ENCODE measurements around the gene CCDC124. TPM values are rescaled to one million over a fixed set of nuclear protein-coding genes. Genes with fewer than 3 reads are reported as not detected.

CCDC124 gene
- polyA plus RNA-seq, 3 donors: 29.7 to 66.3 (median 29.7) TPM

DNA sequence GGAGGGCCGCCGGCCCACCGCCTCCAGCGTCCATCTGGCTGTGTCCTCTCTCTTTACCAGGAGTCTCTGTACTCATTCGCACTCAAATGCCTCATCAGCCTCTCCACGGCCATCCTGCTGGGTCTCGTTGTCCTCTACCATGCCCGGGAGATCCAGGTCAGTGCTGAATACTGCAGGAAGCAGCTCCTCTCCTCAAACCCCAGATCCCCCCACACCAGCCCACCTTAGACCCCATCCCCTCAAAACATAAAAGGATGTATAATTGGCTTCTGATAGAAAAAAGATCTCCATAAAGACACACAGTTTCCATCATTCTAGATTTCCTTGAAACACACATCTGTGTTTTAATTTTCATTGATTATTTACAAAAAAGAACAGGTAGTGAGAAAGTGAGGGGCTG lies 42.2 kb downstream of the CCDC124 start:
- Mint-ChIP-seq H3K4me3 (no peak overlapping the region), H3K9me3 (peaks cover 0 to 1% (median 0%) of the 10 kb centered on the region in 7 donors), H3K27ac (no peak overlapping the region), H3K36me3 (no peaks in the 10 kb centered on the region), H3K4me1 (peaks cover 5% of the 10 kb centered on the region), H3K27me3 (ENCODE audit: low read depth in 3 of 3) (peaks cover 4 to 17% (median 6%) of the 10 kb centered on the region in 3 donors)
- H3K4me2 ChIP-seq (replicated peaks; ENCODE audit: extremely low read depth, low read length, poor library complexity, severe bottlenecking): no peak overlapping the region
- intact Hi-C loops (cut with micrococcal nuclease): no loop called here
- no peaks in the 10 kb centered on the region for H4K20me1 ChIP-seq (ENCODE audit: insufficient read depth, low read length)
- no peaks in the 10 kb centered on the region for H3K36me3 ChIP-seq (replicated peaks in 1 of 2; ENCODE audit: control insufficient read depth in 1 of 2, insufficient read depth in 2 of 2, low read length in 2 of 2)
- H3K27me3 ChIP-seq (ENCODE audit: control insufficient read depth in 2 of 2, insufficient read depth in 2 of 2, low read length in 2 of 2): no peaks in the 10 kb centered on the region
- H2AFZ ChIP-seq (ENCODE audit: insufficient read depth, low read depth, low read length, poor library complexity, severe bottlenecking): no peak overlapping the region
- TF ChIP-seq, protein P1, sequence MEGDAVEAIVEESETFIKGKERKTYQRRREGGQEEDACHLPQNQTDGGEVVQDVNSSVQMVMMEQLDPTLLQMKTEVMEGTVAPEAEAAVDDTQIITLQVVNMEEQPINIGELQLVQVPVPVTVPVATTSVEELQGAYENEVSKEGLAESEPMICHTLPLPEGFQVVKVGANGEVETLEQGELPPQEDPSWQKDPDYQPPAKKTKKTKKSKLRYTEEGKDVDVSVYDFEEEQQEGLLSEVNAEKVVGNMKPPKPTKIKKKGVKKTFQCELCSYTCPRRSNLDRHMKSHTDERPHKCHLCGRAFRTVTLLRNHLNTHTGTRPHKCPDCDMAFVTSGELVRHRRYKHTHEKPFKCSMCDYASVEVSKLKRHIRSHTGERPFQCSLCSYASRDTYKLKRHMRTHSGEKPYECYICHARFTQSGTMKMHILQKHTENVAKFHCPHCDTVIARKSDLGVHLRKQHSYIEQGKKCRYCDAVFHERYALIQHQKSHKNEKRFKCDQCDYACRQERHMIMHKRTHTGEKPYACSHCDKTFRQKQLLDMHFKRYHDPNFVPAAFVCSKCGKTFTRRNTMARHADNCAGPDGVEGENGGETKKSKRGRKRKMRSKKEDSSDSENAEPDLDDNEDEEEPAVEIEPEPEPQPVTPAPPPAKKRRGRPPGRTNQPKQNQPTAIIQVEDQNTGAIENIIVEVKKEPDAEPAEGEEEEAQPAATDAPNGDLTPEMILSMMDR (IDR thresholded peaks at IDR 0.05): no peak
- H3K79me2 ChIP-seq (ENCODE audit: insufficient read depth, low read length): no peaks in the 10 kb centered on the region
- no peak overlapping the region for H3K27ac ChIP-seq (ENCODE audit: low read depth in 1 of 2, low read length in 2 of 2)
- H3K4me3 ChIP-seq (replicated peaks in 1 of 3; ENCODE audit: low read depth in 2 of 3, low read length in 3 of 3): no peak overlapping the region
- no peak overlapping the region for H3K9ac ChIP-seq (ENCODE audit: insufficient read depth, low read length, poor library complexity, severe bottlenecking)
- no peak for DNase-seq
- WGBS (ENCODE audit: insufficient coverage): 98% methylated on average over 8 of the region's 8 CpGs
- no peaks in the 10 kb centered on the region for H3K9me3 ChIP-seq (replicated peaks in 1 of 2; ENCODE audit: control insufficient read depth in 1 of 2, insufficient read depth in 1 of 2, low read length in 2 of 2)
- peaks cover 0 to 5% of the 10 kb centered on the region in 2 donors for H3K4me1 ChIP-seq (ENCODE audit: control insufficient read depth in 1 of 2, insufficient read depth in 2 of 2, low read length in 2 of 2)

DNA sequence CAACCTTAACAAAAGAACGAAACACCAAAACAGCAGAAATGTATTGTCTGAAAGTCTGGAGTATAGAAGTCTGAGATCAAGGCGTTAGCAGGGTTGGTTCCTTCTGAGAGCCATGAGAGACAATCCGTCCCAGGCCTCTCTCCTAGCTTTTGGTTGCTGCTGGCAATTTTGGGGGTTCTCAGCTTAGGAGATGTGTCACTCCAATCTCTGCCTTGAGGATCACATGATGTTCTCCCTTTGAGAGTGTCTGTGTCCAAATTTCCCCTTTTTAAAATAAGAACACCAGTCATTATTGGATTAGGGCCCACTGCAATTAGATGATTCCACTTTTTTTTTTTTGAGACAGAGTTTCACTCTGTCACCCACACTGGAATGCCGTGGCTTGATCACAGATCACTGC lies 44.2 kb downstream of the CCDC124 start:
- Histone ChIP-seq H3K4me3 (replicated peaks in 1 of 3; ENCODE audit: low read depth in 2 of 3, low read length in 3 of 3) (no peak overlapping the region), H3K79me2 (ENCODE audit: insufficient read depth, low read length) (no peaks in the 10 kb centered on the region), H3K4me1 (ENCODE audit: control insufficient read depth in 1 of 2, insufficient read depth in 2 of 2, low read length in 2 of 2) (peaks cover 0 to 5% of the 10 kb centered on the region in 2 donors), H3K36me3 (replicated peaks in 1 of 2; ENCODE audit: control insufficient read depth in 1 of 2, insufficient read depth in 2 of 2, low read length in 2 of 2) (no peaks in the 10 kb centered on the region), H2AFZ (ENCODE audit: insufficient read depth, low read depth, low read length, poor library complexity, severe bottlenecking) (no peak overlapping the region), H4K20me1 (ENCODE audit: insufficient read depth, low read length) (no peaks in the 10 kb centered on the region), H3K4me2 (replicated peaks; ENCODE audit: extremely low read depth, low read length, poor library complexity, severe bottlenecking) (no peak overlapping the region), H3K27me3 (ENCODE audit: control insufficient read depth in 2 of 2, insufficient read depth in 2 of 2, low read length in 2 of 2) (no peaks in the 10 kb centered on the region), H3K9me3 (replicated peaks in 1 of 2; ENCODE audit: control insufficient read depth in 1 of 2, insufficient read depth in 1 of 2, low read length in 2 of 2) (no peaks in the 10 kb centered on the region), H3K27ac (ENCODE audit: low read depth in 1 of 2, low read length in 2 of 2) (no peak overlapping the region), H3K9ac (ENCODE audit: insufficient read depth, low read length, poor library complexity, severe bottlenecking) (no peak overlapping the region)
- 85% methylated on average over 2 of the region's 4 CpGs for WGBS (ENCODE audit: insufficient coverage)
- Mint-ChIP-seq H3K4me3 (no peak overlapping the region), H3K27ac (peak overlapping the region in 1 of 7 donors; percentile 36), H3K4me1 (peaks cover 9% of the 10 kb centered on the region), H3K36me3 (no peaks in the 10 kb centered on the region), H3K9me3 (no peaks in the 10 kb centered on the region), H3K27me3 (ENCODE audit: low read depth in 3 of 3) (peaks cover 6 to 22% (median 8%) of the 10 kb centered on the region in 3 donors)
- TF ChIP-seq, protein P1 (IDR thresholded peaks at IDR 0.05): no peak
- DNase-seq: peak in 1 of 3 donors; percentile 32
- intact Hi-C loops (cut with micrococcal nuclease): no loop called here

Measured in CD14-positive monocyte (primary cell).